ENCODE results near the gene NCK1.
"Not testable (repeated sequence)": the region's sequence is repeated elsewhere in the genome, so short reads cannot be mapped to it uniquely, and the experiment has no call there.

The NCK1 gene

DNA sequence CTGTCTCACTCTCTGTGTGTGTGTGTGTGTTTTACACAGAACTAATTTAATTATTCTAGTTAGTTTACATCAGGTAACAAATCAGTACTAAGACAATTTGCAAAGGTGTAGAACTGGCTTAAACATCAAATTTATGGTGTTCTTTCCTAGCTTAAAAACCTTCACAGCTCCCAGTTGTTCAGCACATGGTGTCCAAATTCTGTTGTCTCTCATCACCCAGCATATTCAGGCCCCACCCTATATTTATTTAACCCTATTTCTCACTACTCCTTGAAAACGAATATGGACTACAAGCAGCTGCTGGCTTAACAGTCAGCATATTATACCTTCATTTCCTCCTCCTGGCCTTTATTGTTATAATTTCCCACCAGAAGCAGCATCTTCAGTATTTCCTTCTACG is 96.9 kb downstream of the NCK1 start:
- no peak for TF ChIP-seq FOXP2 (optimal IDR thresholded peaks at IDR 0.05; ENCODE audit: control extremely low read depth, extremely low read length, insufficient read depth)
- no peak for TF ChIP-seq POLR2AphosphoS5 (IDR thresholded peaks at IDR 0.05; ENCODE audit: borderline replicate concordance, low read depth, low read length)
- no peak for TF ChIP-seq EZH2 (IDR thresholded peaks at IDR 0.05)
- Histone ChIP-seq H3K9ac (ENCODE audit: insufficient read length) (no peak overlapping the region), H3K27ac (no peak overlapping the region), H3K9me3 (ENCODE audit: low read depth, low read length) (no peaks in the 10 kb centered on the region), H3K36me3 (ENCODE audit: insufficient read depth, low read length) (no peaks in the 10 kb centered on the region), H3K4me3 (no peak overlapping the region)
- DNase-seq (ENCODE audit: low read depth, low spot score): no peak

DNA sequence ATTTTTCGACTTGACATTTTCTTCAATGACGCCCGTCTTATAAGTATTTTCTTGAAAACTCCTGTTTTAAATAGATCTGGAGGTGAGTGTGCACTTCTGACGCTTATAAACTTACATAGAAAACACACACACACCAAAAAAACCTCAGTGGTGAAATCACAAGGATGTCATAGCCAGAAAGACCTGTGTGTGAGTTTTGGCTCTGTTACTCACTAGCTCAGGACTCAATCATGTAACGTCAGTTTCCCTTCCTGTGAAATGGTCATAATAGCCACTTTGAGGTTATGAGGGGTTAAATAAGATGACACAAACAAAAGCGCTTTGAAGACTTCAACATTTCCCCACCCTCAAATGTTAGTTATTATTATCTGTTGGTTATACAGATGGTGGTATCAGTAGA is 97.6 kb downstream of the NCK1 start:
- Histone ChIP-seq H3K9me3 (ENCODE audit: low read depth, low read length) (no peaks in the 10 kb centered on the region), H3K9ac (ENCODE audit: insufficient read length) (no peak overlapping the region), H3K36me3 (ENCODE audit: insufficient read depth, low read length) (no peaks in the 10 kb centered on the region), H3K27ac (no peak overlapping the region), H3K4me3 (no peak overlapping the region)
- DNase-seq (ENCODE audit: low read depth, low spot score): no peak
- TF ChIP-seq FOXP2 (optimal IDR thresholded peaks at IDR 0.05; ENCODE audit: control extremely low read depth, extremely low read length, insufficient read depth) (no peak), POLR2AphosphoS5 (IDR thresholded peaks at IDR 0.05; ENCODE audit: borderline replicate concordance, low read depth, low read length) (no peak), EZH2 (IDR thresholded peaks at IDR 0.05) (no peak)

DNA sequence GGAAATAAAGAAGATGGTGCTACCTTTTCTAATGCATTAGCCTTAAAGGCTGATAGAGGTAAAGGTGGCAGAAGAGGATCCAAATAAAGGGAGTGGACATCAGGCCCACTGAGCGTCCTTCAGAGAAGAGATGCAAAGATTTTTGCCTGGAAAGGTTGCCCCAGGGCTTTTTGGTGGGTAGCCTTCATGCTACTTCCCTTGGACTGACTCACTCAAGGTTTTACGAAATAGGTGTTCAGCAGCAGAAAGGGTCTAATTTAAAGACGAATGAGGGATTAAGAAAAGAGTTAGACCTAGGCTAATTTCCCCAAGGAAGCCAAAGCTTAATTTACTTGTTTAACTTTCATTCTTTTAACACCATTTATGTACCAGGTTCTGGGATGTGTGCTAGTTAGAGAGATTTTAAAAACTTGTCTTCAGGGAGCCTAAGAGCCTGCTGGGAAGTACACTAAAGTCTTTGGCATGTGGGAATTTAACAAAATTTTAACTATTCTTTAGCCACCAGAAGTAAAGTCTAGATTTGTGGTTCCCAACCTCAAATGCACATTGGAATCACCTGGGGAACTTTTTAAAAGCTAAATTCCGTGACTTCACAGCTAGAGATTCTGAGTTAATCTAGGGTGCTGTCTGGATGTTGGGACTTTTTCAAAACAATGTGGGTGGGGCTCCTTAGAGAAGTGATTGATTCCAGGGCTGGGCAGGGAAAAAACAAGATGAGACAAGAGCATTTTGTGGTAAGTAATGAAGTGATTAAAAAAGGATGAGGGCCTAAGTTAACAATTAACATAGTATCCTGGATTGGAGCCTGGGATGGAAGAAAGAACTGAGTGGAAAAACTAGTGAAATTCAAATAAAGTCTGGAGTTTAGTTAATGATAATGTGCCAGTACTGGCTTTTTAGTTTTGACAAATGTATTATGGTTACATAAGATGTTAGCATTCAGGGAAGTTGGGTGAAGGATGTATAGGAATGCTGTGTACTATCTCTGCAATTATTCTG is 99.1 kb downstream of the NCK1 start:
- TF ChIP-seq FOXP2 (optimal IDR thresholded peaks at IDR 0.05; ENCODE audit: control extremely low read depth, extremely low read length, insufficient read depth): no peak
- DNase-seq (ENCODE audit: low read depth, low spot score): no peak
- H3K9ac ChIP-seq (ENCODE audit: insufficient read length): no peak overlapping the region
- no peaks in the 10 kb centered on the region for H3K36me3 ChIP-seq (ENCODE audit: insufficient read depth, low read length)
- H3K9me3 ChIP-seq (ENCODE audit: low read depth, low read length): no peaks in the 10 kb centered on the region
- H3K4me3 ChIP-seq: no peak overlapping the region
- no peak overlapping the region for H3K27ac ChIP-seq

DNA sequence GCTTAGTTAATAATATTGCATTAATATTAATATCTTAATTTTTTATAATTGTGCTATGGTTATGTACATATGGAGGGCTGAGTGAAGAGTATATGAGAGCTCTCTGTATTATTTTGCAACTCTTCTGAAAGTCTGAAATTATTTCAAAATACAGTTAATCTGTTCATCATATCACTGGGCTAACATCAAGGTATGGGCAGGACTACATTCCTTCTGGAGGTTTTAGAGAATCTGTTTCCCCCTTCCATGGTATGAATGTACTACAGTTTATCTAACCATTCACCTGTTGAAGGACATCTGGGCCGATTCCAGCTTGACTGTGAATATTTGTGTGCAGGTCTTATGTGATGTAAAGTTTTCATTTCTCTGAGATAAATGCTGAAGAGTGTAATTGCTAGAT is 100.9 kb downstream of the NCK1 start:
- H3K27ac ChIP-seq: 0 out of 2 replicates have a peak overlapping the region, but pooled peaks have one; percentile 7
- no peaks in the 10 kb centered on the region for H3K36me3 ChIP-seq (ENCODE audit: insufficient read depth, low read length)
- DNase-seq (ENCODE audit: low read depth, low spot score): no peak
- no peak overlapping the region for H3K9ac ChIP-seq (ENCODE audit: insufficient read length)
- no peaks in the 10 kb centered on the region for H3K9me3 ChIP-seq (ENCODE audit: low read depth, low read length)
- no peak overlapping the region for H3K4me3 ChIP-seq
- TF ChIP-seq FOXP2 (optimal IDR thresholded peaks at IDR 0.05; ENCODE audit: control extremely low read depth, extremely low read length, insufficient read depth) (no peak), EZH2 (IDR thresholded peaks at IDR 0.05) (no peak)

DNA sequence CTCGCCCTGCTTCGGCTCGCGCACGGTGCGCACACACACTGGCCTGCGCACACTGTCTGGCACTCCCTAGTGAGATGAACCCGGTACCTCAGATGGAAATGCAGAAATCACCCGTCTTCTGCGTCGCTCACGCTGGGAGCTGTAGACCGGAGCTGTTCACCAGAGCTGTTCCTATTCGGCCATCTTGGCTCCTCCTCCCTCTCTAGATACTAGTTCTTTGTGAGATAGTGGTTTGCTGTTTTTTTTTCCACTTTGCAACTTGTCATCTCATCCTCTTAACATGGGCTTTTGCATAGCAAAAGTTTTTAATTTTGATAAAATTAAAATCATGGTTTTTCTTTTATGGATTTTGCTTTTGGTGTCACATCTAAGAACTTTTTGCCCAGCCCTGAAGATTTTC is 107.5 kb downstream of the NCK1 start:
- H3K9me3 ChIP-seq (ENCODE audit: low read depth, low read length); H3K36me3 ChIP-seq (ENCODE audit: insufficient read depth, low read length); DNase-seq (ENCODE audit: low read depth, low spot score); H3K4me3 ChIP-seq; H3K27ac ChIP-seq; H3K9ac ChIP-seq (ENCODE audit: insufficient read length): not testable (repeated sequence)

DNA sequence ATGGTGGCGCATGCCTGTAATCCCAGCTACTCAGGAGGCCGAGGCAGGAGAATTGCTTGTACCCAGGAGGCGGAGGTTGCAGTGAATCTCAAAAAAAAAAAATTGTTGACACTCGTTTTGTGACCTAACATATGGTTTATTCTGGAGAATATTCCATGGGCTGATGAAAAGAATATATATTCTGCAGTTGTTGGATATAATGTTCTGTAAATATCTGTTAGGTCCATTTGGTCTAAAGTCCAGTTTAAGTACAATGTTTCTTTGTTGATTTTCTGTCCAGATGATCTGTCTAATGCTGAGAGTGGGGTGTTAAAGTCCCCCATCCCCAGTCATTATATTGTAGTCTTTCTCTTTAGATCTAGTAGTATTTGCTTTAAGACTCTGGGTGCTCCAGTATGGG is 111.3 kb downstream of the NCK1 start:
- TF ChIP-seq EZH2 (IDR thresholded peaks at IDR 0.05) (no peak), POLR2AphosphoS5 (IDR thresholded peaks at IDR 0.05; ENCODE audit: borderline replicate concordance, low read depth, low read length) (no peak), FOXP2 (optimal IDR thresholded peaks at IDR 0.05; ENCODE audit: control extremely low read depth, extremely low read length, insufficient read depth) (no peak)
- no peak for DNase-seq (ENCODE audit: low read depth, low spot score)
- H3K9ac ChIP-seq (ENCODE audit: insufficient read length): no peak overlapping the region
- H3K27ac ChIP-seq: no peak overlapping the region
- no peaks in the 10 kb centered on the region for H3K36me3 ChIP-seq (ENCODE audit: insufficient read depth, low read length)
- no peak overlapping the region for H3K4me3 ChIP-seq
- no peaks in the 10 kb centered on the region; the same call in 1 of the 2 replicates for H3K9me3 ChIP-seq (ENCODE audit: low read depth, low read length)

DNA sequence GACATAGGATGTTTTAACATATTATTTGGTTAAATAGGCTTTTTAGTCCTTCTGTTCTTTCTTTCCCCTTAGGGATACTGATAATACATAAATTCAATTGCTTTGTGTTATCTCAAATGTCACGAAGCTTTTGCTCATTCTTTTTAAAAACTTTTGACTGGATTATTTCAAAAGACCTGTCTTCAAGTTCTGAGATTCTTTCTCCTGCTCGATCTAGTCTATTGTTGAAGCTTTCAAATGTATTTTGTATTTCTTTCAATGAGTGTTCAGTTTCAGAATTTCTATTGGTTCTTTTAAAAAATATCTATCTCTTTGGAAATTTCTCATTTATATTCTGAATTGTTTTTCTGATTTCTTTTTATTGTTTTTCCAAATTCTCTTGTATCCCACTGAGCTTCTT is 112.7 kb downstream of the NCK1 start:
- Histone ChIP-seq H3K9me3 (ENCODE audit: low read depth, low read length) (no peaks in the 10 kb centered on the region; the same call in 1 of the 2 replicates), H3K9ac (ENCODE audit: insufficient read length) (no peak overlapping the region), H3K36me3 (ENCODE audit: insufficient read depth, low read length) (no peaks in the 10 kb centered on the region), H3K27ac (no peak overlapping the region), H3K4me3 (no peak overlapping the region)
- no peak for TF ChIP-seq POLR2AphosphoS5 (IDR thresholded peaks at IDR 0.05; ENCODE audit: borderline replicate concordance, low read depth, low read length)
- TF ChIP-seq FOXP2 (optimal IDR thresholded peaks at IDR 0.05; ENCODE audit: control extremely low read depth, extremely low read length, insufficient read depth): no peak
- no peak for TF ChIP-seq EZH2 (IDR thresholded peaks at IDR 0.05)
- DNase-seq (ENCODE audit: low read depth, low spot score): no peak

DNA sequence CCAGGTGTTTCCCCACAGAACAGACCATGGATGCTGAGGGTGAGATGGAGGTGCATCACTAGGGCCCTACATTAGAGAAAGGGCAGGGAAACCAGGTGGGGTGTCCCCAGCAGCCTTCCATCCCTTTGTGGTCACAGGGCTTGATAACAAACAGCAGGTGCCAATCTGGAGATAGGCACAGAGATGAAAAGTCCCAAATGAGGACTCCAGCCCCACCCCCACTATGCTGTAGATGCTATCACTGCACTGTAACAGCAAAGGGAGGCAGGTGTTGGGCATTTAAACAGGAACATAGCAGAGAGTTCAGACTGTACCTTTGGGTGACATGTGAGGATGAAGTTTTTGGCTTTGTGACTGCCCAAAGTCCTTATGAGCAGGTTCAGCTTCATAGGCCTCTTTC is 117.2 kb downstream of the NCK1 start:
- Histone ChIP-seq H3K9me3 (ENCODE audit: low read depth, low read length) (no peaks in the 10 kb centered on the region; the same call in 1 of the 2 replicates), H3K36me3 (ENCODE audit: insufficient read depth, low read length) (no peaks in the 10 kb centered on the region), H3K9ac (ENCODE audit: insufficient read length) (no peak overlapping the region), H3K4me3 (no peak overlapping the region), H3K27ac (no peak overlapping the region)
- TF ChIP-seq FOXP2 (optimal IDR thresholded peaks at IDR 0.05; ENCODE audit: control extremely low read depth, extremely low read length, insufficient read depth) (no peak), POLR2AphosphoS5 (IDR thresholded peaks at IDR 0.05; ENCODE audit: borderline replicate concordance, low read depth, low read length) (no peak), EZH2 (IDR thresholded peaks at IDR 0.05) (no peak)
- no peak for DNase-seq (ENCODE audit: low read depth, low spot score)

DNA sequence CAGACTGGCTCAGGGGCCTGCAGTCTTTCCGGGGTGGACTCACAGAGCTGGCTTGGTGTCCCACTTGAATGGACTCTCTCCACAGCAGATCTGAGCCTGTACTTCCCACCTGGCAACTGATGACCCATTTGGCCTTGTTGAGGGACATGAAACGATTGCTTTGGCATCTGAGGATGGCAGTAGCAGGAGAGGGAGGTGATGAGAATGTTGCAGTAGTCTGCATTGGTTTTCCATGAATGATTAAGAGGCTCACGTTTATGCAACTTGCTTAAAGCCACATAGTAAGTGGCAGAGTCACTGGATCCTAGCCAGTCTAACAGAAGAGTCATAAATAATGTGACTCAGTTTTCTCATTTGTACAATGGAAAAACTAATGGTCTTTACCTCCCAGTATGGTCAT is 117.7 kb downstream of the NCK1 start:
- H3K27ac ChIP-seq: no peak overlapping the region
- no peak for DNase-seq (ENCODE audit: low read depth, low spot score)
- no peak for TF ChIP-seq POLR2AphosphoS5 (IDR thresholded peaks at IDR 0.05; ENCODE audit: borderline replicate concordance, low read depth, low read length)
- no peak for TF ChIP-seq EZH2 (IDR thresholded peaks at IDR 0.05)
- TF ChIP-seq FOXP2 (optimal IDR thresholded peaks at IDR 0.05; ENCODE audit: control extremely low read depth, extremely low read length, insufficient read depth): no peak
- H3K9me3 ChIP-seq (ENCODE audit: low read depth, low read length): no peaks in the 10 kb centered on the region
- no peaks in the 10 kb centered on the region for H3K36me3 ChIP-seq (ENCODE audit: insufficient read depth, low read length)
- no peak overlapping the region for H3K4me3 ChIP-seq
- no peak overlapping the region for H3K9ac ChIP-seq (ENCODE audit: insufficient read length)

Measured in SK-N-MC (cell line).